HG02840 (cell line): Measurements from ENCODE around the gene TNK1.

Experiments used
- ATAC-seq: cut with Tn5 transposase; IDR thresholded peaks from one replicate; pipeline ENCODE4 v1.9.1; 2021; ENCODE audit warnings: mild to moderate bottlenecking, moderate library complexity, moderate number of reproducible peaks; ENCODE audit not compliant: unreplicated experiment, low FRiP score

TNK1 gene

GRCh38 chr17:7428557-7428956 is 47.7 kb downstream of the TNK1 start, which contains the start of gene SPEM3:
Gene SPEM3 (plus strand): TSS chr17:7428857. CDS start chr17:7428903, 46 bp downstream.
- ATAC-seq = no peak

GRCh38 chr17:7429722-7430121 is 48.8 kb downstream of the TNK1 start:
- no peak for ATAC-seq

GRCh38 chr17:7431231-7431630 is 50.3 kb downstream of the TNK1 start:
- no peak for ATAC-seq

DNA sequence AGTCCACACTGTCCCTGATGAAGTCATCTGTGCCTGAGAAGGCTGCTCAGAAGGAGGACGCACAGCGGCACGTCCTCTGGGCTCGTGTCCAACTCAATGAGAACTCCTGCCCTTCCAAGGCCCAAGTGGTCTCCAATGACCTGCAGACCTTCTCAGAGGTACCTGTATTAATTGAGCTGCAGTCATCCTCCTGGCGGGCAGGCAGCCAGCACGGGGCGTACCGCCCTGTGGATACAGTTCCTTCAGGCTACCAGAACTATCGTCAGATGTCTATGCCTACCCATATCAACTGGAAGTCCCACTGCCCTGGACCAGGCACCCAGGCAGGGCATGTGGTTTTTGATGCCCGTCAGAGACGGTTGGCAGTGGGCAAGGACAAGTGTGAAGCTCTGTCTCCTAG is 51.4 kb downstream of the TNK1 start:
- no peak for ATAC-seq

DNA sequence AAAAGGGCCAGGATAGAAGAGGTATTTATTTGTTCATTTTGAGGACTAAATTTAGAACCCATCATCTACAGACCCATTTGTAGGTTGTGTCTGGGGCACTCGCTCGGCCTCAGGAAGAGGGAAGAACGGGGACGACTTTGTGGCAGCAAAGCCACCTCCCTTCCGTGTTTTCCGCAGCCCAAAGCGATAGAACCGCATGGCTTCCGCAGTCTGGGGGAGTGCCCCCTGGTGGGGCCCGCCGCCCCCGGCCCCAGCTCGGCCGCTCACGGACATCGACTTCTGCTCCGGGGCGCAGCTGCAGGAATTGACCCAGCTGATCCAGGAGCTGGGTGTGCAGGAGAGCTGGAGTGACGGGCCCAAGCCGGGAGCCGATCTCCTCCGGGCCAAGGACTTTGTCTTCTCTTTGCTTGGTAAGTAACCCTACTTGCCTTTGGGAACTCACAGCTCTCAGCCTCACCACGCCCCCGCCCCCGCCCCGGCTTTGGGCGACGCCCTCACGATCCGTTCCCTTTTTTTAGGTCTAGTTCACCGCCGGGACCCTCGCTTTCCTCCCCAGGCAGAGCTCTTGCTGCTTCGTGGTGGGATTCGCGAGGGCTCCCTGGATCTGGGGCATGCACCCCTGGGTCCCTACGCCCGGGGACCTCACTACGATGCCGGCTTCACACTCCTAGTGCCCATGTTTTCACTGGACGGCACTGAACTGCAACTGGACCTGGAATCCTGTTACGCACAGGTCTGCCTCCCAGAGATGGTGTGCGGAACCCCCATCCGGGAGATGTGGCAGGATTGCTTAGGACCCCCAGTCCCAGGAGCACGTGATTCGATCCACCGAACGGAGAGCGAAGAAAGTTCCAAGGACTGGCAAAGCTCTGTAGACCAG is 55.0 kb downstream of the TNK1 start:
- ATAC-seq = peak; percentile 16

GRCh38 chr17:7436556-7437368 is 55.9 kb downstream of the TNK1 start:
- no peak for ATAC-seq

DNA sequence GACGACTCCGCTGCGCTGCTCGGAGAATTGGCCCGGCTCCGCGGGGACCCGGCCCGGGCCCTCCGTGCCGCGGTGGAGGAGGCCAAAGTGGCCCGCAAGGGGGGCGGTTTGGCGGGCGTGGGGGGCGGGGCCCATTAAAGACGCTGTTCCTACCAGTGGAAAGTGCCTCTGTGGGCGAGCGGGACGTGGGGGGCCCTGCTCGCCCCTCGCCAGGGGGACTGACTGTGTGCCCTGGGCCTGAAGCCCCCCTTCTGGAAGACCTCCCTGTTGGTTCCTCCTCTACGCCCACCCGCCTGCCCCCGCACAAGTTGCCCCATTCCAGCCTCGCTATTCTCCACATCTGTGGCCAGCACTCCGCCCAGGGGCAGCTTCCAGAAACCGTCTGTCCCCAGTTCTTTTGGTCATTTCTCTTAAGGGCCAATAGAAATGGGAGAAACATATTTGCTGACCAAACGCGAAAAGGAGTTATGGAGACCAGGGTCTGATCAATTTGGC is 56.5 kb downstream of the TNK1 start:
- ATAC-seq = no peak

DNA sequence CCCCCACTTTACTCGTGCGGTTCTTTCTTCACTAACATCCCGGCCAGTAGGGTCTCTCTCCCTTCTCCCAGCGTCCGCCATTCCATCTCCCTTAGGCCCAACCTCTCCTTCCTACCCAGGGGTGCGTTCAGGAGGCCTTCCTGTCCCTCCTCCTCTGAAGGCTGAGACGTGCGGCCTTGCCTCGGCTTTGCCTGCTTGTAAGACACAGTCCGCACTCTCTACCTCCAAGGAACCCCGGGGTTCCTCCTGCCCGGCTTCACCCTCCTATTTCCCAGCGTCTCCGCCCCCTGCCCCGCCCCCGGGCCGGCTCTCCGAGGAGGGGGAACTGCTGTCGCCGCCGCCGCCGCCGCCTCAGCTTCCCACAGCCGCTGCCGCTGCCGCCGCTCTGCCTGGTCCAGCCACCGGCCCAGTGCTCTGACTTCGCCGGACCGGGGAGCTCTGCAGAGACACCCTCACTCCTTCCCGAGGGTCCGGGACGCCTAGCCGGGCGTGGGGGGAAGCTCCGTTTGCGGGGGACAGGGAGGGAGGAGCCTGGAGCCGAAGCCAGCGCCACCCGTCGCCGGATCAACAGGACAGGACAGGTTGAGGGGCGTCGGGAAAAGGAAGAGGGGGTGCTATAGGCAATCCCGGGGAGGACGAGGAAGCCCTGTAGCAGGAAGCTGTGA is 57.2 kb downstream of the TNK1 start:
- ATAC-seq = no peak

GRCh38 chr17:7438656-7439460 is 58.0 kb downstream of the TNK1 start:
- no peak for ATAC-seq
